MCF 10A (cell line): ENCODE data around the gene CTBP2. TPM values are rescaled to one million over a fixed set of nuclear protein-coding genes. Genes with fewer than 3 reads are reported as not detected.

ENCODE experiments used
- BruUV-seq: library from RNA; stranded (reverse); fragments of 400-500 nt; replicated peaks from 2 replicates; lab custom pipeline; 2021; lab: Mats Ljungman, UMichigan
- CTCF ChIA-PET: fragments of 300-600 bp; sonication (Branson Sonifier 250); formaldehyde crosslinking; extraction: SDS; loops from one replicate; lab custom pipeline; 2021; ENCODE audit warnings: antibody characterized with exemption, inconsistent platforms; lab: Yijun Ruan, JAX
- POLR2A ChIA-PET: fragments of 300-600, 350-650 bp; sonication (Branson Sonifier 250); formaldehyde crosslinking; extraction: SDS; loops from one replicate; lab custom pipeline; 2020; ENCODE audit warnings: antibody characterized with exemption, inconsistent platforms; lab: Yijun Ruan, JAX
- DNase-seq: peaks from one replicate; pipeline ENCODE4 v3.0.0-alpha.2; 2018; ENCODE audit not compliant: unreplicated experiment
- H3K27ac Mint-ChIP-seq: one replicate; pipeline ENCODE4 v1.8.0; 2022; ENCODE audit warnings: mild to moderate bottlenecking, low read depth, mixed read lengths; ENCODE audit not compliant: unreplicated experiment
- H3K27me3 Mint-ChIP-seq: one replicate; pipeline ENCODE4 v1.8.0; 2022; ENCODE audit warnings: mixed read lengths; ENCODE audit not compliant: insufficient read depth, unreplicated experiment
- H3K36me3 Mint-ChIP-seq: one replicate; pipeline ENCODE4 v1.8.0; 2022; ENCODE audit warnings: mild to moderate bottlenecking, moderate library complexity, mixed read lengths; ENCODE audit not compliant: insufficient read depth, unreplicated experiment
- H3K4me1 Mint-ChIP-seq: one replicate; pipeline ENCODE4 v1.8.0; 2022; ENCODE audit warnings: mixed read lengths; ENCODE audit not compliant: insufficient read depth, unreplicated experiment
- H3K4me3 Mint-ChIP-seq: one replicate; pipeline ENCODE4 v1.8.0; 2022; ENCODE audit warnings: mild to moderate bottlenecking, moderate library complexity, mixed read lengths; ENCODE audit not compliant: unreplicated experiment
- H3K9me3 Mint-ChIP-seq: one replicate; pipeline ENCODE4 v1.8.0; 2022; ENCODE audit warnings: mixed read lengths; ENCODE audit not compliant: unreplicated experiment
- intact Hi-C: fragments of 100-400 bp; cut with micrococcal nuclease; formaldehyde crosslinking; loops from 2 replicates; pipeline ENCODE4 v1.14.1; 2022
- total RNA-seq: library from RNA; stranded (reverse); gene quantifications from 2 replicates; pipeline ENCODE4 v1.2.3, GENCODE V29; 2022
- TF ChIP-seq, protein P1 (sequence below): fragments of 200-600 bp; IDR thresholded peaks from one replicate; pipeline ENCODE4 v1.8.0; 2022; ENCODE audit warnings: antibody characterized with exemption, mild to moderate bottlenecking; ENCODE audit not compliant: unreplicated experiment

The CTBP2 gene
- total RNA-seq, 1 experiment from 2014 or later: 152 TPM

DNA sequence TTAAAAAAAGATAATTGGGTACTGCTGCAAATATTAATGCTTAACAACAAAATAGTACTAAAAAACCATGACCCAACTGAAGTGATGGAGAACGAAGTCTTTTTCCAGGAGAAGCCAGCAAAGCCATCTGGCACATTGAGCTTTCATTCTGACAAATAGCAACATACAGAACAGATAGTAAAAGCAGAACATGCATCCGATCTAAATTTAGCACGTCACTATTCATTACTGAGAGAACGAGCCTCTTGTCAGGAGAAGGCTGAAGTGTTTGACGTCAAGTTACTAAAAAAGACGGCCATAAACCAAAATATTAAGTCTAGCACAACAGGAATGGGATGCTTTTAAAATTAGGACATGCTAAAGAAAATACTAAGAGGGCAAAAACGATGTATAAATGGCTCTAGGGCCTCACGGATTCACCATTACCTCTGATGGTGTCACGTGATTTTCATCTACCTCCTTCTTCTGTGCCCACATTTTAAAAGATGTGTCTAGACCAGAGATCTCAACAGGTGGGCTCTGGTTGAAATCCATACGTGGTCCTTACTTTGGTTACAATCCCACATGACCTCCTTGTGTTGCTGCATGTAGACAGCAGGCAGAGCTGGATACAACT lies 52.3 kb downstream of the CTBP2 start:
- POLR2A ChIA-PET: interaction anchor here (1.0 to 1.3 kb wide), 2 partner anchors 10 to 13 kb away, joined by 3 to 4 read pairs; no protein-coding TSS in a partner anchor
- Mint-ChIP-seq H3K27ac (no peak overlapping the region), H3K9me3 (no peaks in the 10 kb centered on the region), H3K4me1 (peaks cover 7% of the 10 kb centered on the region), H3K27me3 (no peaks in the 10 kb centered on the region), H3K4me3 (no peak overlapping the region), H3K36me3 (peaks cover 76% of the 10 kb centered on the region)
- no peak for DNase-seq
- TF ChIP-seq, protein P1, sequence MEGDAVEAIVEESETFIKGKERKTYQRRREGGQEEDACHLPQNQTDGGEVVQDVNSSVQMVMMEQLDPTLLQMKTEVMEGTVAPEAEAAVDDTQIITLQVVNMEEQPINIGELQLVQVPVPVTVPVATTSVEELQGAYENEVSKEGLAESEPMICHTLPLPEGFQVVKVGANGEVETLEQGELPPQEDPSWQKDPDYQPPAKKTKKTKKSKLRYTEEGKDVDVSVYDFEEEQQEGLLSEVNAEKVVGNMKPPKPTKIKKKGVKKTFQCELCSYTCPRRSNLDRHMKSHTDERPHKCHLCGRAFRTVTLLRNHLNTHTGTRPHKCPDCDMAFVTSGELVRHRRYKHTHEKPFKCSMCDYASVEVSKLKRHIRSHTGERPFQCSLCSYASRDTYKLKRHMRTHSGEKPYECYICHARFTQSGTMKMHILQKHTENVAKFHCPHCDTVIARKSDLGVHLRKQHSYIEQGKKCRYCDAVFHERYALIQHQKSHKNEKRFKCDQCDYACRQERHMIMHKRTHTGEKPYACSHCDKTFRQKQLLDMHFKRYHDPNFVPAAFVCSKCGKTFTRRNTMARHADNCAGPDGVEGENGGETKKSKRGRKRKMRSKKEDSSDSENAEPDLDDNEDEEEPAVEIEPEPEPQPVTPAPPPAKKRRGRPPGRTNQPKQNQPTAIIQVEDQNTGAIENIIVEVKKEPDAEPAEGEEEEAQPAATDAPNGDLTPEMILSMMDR: no peak
- CTCF ChIA-PET: no interaction called here
- no TSS peak for BruUV-seq
- intact Hi-C loops: no loop called here

DNA sequence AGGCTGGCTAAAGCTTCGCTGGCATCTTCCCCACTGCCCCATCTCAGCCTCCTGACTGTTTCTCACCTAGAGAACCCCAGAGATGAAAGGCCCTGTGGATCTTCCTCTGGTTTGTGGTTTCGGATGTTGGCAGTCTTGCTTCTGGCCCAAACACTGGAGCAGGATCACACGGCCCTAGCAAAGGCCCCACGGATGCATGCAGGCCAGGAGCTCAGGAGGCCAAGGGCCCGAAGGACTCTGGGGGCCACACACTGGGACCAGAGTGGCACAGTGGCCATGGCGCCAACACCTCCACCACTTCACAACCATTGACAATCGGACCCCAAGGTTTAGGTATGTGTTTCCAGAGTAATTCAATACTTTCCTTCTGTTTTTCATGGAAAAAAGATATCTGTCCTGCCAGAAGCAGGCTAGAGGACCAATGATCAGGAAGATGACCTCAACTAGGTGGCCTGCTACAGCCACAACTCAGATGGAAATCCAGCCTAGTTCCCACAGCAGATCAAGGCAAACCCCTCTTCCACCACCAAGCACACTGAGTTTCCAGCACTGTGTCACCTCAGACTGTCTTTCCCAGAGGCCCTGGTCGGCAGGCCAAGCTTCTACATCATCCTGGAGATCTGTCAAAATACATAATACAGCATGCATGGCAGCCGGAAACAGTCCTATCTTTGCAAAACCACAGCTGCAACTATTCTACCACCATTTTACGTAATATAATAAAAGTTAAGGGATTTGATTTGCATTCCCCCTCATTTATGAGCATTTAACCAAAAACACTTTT lies 53.0 kb downstream of the CTBP2 start:
- Mint-ChIP-seq H3K9me3 (no peaks in the 10 kb centered on the region), H3K36me3 (peaks cover 72% of the 10 kb centered on the region), H3K4me1 (peaks cover 14% of the 10 kb centered on the region), H3K27me3 (no peaks in the 10 kb centered on the region), H3K27ac (no peak overlapping the region), H3K4me3 (no peak overlapping the region)
- ChIA-PET CTCF (interaction anchor here (0.8 kb wide), 1 partner anchor 9 kb away, joined by 3 read pairs; no protein-coding TSS in a partner anchor), POLR2A (interaction anchor here (1.0 to 1.3 kb wide), 2 partner anchors 10 to 14 kb away, joined by 3 to 4 read pairs; no protein-coding TSS in a partner anchor)
- BruUV-seq: no TSS peak
- DNase-seq: no peak
- TF ChIP-seq, protein P1: no peak
- intact Hi-C loops: no loop called here

DNA sequence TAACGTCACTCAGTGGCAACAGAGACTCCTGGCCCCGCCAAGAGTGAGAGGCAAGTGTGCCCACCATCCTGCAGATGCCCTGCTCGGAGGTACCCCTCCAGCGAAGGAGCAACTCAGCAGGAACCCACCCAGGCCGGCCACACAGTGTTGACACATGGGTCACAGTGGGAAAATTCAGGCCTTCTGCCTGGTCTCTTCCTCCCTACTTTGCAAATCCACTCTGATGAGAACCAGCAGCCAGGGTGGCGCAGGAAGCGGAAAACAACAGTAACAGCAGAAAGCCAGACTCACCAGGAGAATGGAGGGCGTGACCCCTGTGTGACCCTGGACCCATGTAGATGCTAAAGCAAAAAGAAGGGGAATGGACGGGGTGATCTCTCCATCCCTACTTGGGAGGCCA lies 53.8 kb downstream of the CTBP2 start:
- intact Hi-C loops: no loop called here
- BruUV-seq: no TSS peak
- Mint-ChIP-seq H3K36me3 (peaks cover 75% of the 10 kb centered on the region), H3K4me3 (no peak overlapping the region), H3K9me3 (no peaks in the 10 kb centered on the region), H3K27ac (no peak overlapping the region), H3K27me3 (no peaks in the 10 kb centered on the region), H3K4me1 (peaks cover 22% of the 10 kb centered on the region)
- TF ChIP-seq, protein P1: no peak
- no peak for DNase-seq
- CTCF ChIA-PET: interaction anchor here (0.8 kb wide), 1 partner anchor 10 kb away, joined by 3 read pairs; no protein-coding TSS in a partner anchor
- POLR2A ChIA-PET: interaction anchor here (0.6 to 1.3 kb wide), 2 partner anchors 15 to 596 kb away, joined by 3 to 5 read pairs; no protein-coding TSS in a partner anchor

DNA sequence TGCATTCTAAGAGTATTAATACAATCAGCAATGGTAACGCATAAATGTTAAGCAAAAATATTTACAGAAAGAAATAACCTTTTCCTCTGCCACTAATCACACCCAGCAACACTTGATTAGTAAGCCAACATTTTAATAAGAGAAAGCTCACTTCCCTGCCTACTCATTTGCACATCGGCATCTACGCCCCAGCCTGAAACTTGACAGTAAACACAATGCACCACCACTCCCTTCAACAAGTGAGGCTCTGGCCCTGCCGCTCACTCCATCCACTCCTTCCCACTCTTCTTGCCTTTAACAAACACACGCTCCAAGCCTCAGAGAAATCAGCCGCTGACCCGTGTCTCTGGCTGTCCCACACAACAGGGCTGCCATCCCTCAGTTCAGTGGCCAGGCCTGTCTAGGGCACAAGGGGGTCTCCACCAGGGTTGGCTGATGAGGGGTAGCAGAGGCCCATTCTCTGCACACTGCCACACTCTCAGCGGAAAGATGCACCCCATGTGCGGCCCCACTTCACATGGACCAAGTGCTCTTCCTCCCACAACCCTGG lies 54.6 kb downstream of the CTBP2 start:
- Mint-ChIP-seq H3K27ac (no peak overlapping the region), H3K4me3 (no peak overlapping the region), H3K27me3 (no peaks in the 10 kb centered on the region), H3K36me3 (peaks cover 76% of the 10 kb centered on the region), H3K9me3 (no peaks in the 10 kb centered on the region), H3K4me1 (peaks cover 25% of the 10 kb centered on the region)
- POLR2A ChIA-PET: interaction anchor here (0.6 kb wide), 1 partner anchor 597 kb away, joined by 5 read pairs; no protein-coding TSS in a partner anchor
- intact Hi-C loops: no loop called here
- BruUV-seq: no TSS peak
- TF ChIP-seq, protein P1: no peak
- no peak for DNase-seq
- CTCF ChIA-PET: interaction anchor here (1.2 kb wide), 1 partner anchor 15 kb away, joined by 6 read pairs; no protein-coding TSS in a partner anchor
